Smooth muscle cell (in vitro differentiated cells): ENCODE measurements around the gene PXMP4. TPM values are rescaled to one million over a fixed set of nuclear protein-coding genes. Genes with fewer than 3 reads are reported as not detected.

Experiments
- DNase-seq: peaks from one replicate; lab custom pipeline; 2025; ENCODE audit not compliant: unreplicated experiment; lab: John Stamatoyannopoulos, UW
- H2AFZ ChIP-seq: fragments of 200-600 bp; sonication (generic); 2 replicates; pipeline ENCODE4 v1.6.0; 2016; ENCODE audit warnings: antibody characterized with exemption, low read depth, mild to moderate bottlenecking
- H3F3A ChIP-seq: fragments of 200-600 bp; sonication (generic); 2 replicates; pipeline ENCODE4 v1.6.0; 2017; ENCODE audit warnings: antibody characterized with exemption, low read depth
- H3K27ac ChIP-seq: fragments of 200-600 bp; sonication (generic); 2 replicates; pipeline ENCODE4 v1.5.1; 2016; ENCODE audit warnings: low read depth, mild to moderate bottlenecking
- H3K27me3 ChIP-seq: fragments of 200-600 bp; sonication (generic); 2 replicates; pipeline ENCODE4 v1.6.1; 2016; ENCODE audit warnings: low read depth, mild to moderate bottlenecking
- H3K36me3 ChIP-seq: fragments of 200-600 bp; sonication (generic); 2 replicates; pipeline ENCODE4 v1.5.1; 2016; ENCODE audit warnings: low read depth
- H3K4me1 ChIP-seq: fragments of 200-600 bp; sonication (generic); 2 replicates; pipeline ENCODE4 v1.5.1; 2016; ENCODE audit warnings: low read depth
- H3K4me2 ChIP-seq: fragments of 200-600 bp; sonication (generic); 2 replicates; pipeline ENCODE4 v1.6.0; 2016; ENCODE audit warnings: mild to moderate bottlenecking
- H3K4me3 ChIP-seq: fragments of 200-600 bp; sonication (generic); 2 replicates; pipeline ENCODE4 v1.5.1; 2016; ENCODE audit warnings: mild to moderate bottlenecking
- H3K79me2 ChIP-seq: fragments of 200-600 bp; sonication (generic); 2 replicates; pipeline ENCODE4 v1.6.0; 2016; ENCODE audit warnings: low read depth, mild to moderate bottlenecking
- H3K9ac ChIP-seq: fragments of 200-600 bp; sonication (generic); 2 replicates; pipeline ENCODE4 v1.6.0; 2016; ENCODE audit warnings: low read depth
- H3K9me3 ChIP-seq: fragments of 200-600 bp; sonication (generic); replicated peaks from 2 replicates; pipeline ENCODE4 v1.5.1; 2016; ENCODE audit warnings: low read depth
- H4K20me1 ChIP-seq: fragments of 200-600 bp; sonication (generic); 2 replicates; pipeline ENCODE4 v1.6.0; 2016; ENCODE audit warnings: low read depth
- CTCF ChIP-seq: fragments of 200-600 bp; sonication (generic); IDR thresholded peaks from 2 replicates; pipeline ENCODE4 v1.5.1; 2017; ENCODE audit warnings: borderline replicate concordance, mild to moderate bottlenecking, antibody characterized with exemption; ENCODE audit not compliant: insufficient read depth, poor library complexity, severe bottlenecking
- WGBS: methylation state at CpG from one replicate; pipeline ENCODE4 v1.1.7; 2016; ENCODE audit warnings: low lambda C conversion rate; 5-methylcytosine and 5-hydroxymethylcytosine counted together
- polyA plus RNA-seq: library from polyadenylated mRNA; unstranded; fragments of >200 nt; fragmentation: Nextera tagmentation; extraction: Ambion mirVana; gene quantifications from 2 replicates; pipeline ENCODE4 v1.2.1, GENCODE V29; 2016
- total RNA-seq: library from RNA; depleted of rRNA; stranded (reverse); fragments of >200 nt; gene quantifications from 2 replicates; pipeline ENCODE4 v1.2.3, GENCODE V29; 2014

Gene PXMP4
- total and polyA plus RNA-seq, 2 experiments from 2014 or later, result 2.6 to 8.1 TPM

GRCh38 chr20:33704197-33704924 is 15.7 kb downstream of the PXMP4 start:
- no peak overlapping the region for H3K27ac ChIP-seq
- no peaks in the 10 kb centered on the region for H3K4me1 ChIP-seq
- no peak for DNase-seq
- no peak overlapping the region for H3K4me2 ChIP-seq
- no peaks in the 10 kb centered on the region for H3K79me2 ChIP-seq
- no peaks in the 10 kb centered on the region for H3F3A ChIP-seq
- H3K36me3 ChIP-seq, result no peaks in the 10 kb centered on the region
- H4K20me1 ChIP-seq, result no peaks in the 10 kb centered on the region
- no peak overlapping the region for H3K4me3 ChIP-seq
- 90% methylated on average over 11 of the region's 11 CpGs for WGBS
- H3K9me3 ChIP-seq, result no peaks in the 10 kb centered on the region
- no peak overlapping the region for H3K9ac ChIP-seq
- H2AFZ ChIP-seq, result no peak overlapping the region
- no peaks in the 10 kb centered on the region for H3K27me3 ChIP-seq
- TF ChIP-seq CTCF, result no peak

- Histone ChIP-seq H3K9ac (no peak overlapping the region), H3K9me3 (no peaks in the 10 kb centered on the region)
- 91% methylated on average over 8 of the region's 8 CpGs for WGBS
Observed at GRCh38 chr20:33703498-33704137, 16.5 kb downstream of the PXMP4 start.

GRCh38 chr20:33702861-33703260 is 17.2 kb downstream of the PXMP4 start:
- TF ChIP-seq CTCF, result no peak
- H3F3A ChIP-seq, result no peaks in the 10 kb centered on the region
- H3K4me2 ChIP-seq, result no peak overlapping the region
- no peaks in the 10 kb centered on the region for H3K27me3 ChIP-seq
- H3K9me3 ChIP-seq, result no peaks in the 10 kb centered on the region
- H2AFZ ChIP-seq, result no peak overlapping the region
- H3K9ac ChIP-seq, result no peak overlapping the region
- H3K36me3 ChIP-seq, result no peaks in the 10 kb centered on the region
- H3K79me2 ChIP-seq, result no peaks in the 10 kb centered on the region
- 95% methylated on average over 5 of the region's 5 CpGs for WGBS
- H3K27ac ChIP-seq, result no peak overlapping the region
- no peaks in the 10 kb centered on the region for H3K4me1 ChIP-seq
- H3K4me3 ChIP-seq, result no peak overlapping the region
- DNase-seq, result no peak
- H4K20me1 ChIP-seq, result no peaks in the 10 kb centered on the region

More at GRCh38 chr20:33703498-33704137, 16.5 kb downstream of the PXMP4 start:
- Histone ChIP-seq H3K4me1 (no peaks in the 10 kb centered on the region), H3K79me2 (no peaks in the 10 kb centered on the region), H3K36me3 (no peaks in the 10 kb centered on the region), H3K4me2 (no peak overlapping the region), H3K27ac (no peak overlapping the region), H3K27me3 (no peaks in the 10 kb centered on the region), H4K20me1 (no peaks in the 10 kb centered on the region), H2AFZ (no peak overlapping the region), H3F3A (no peaks in the 10 kb centered on the region), H3K4me3 (no peak overlapping the region)
- no peak for DNase-seq
- TF ChIP-seq CTCF, result no peak
